ENCODE data around the gene BABAM2.

- TF ChIP-seq, protein P1, sequence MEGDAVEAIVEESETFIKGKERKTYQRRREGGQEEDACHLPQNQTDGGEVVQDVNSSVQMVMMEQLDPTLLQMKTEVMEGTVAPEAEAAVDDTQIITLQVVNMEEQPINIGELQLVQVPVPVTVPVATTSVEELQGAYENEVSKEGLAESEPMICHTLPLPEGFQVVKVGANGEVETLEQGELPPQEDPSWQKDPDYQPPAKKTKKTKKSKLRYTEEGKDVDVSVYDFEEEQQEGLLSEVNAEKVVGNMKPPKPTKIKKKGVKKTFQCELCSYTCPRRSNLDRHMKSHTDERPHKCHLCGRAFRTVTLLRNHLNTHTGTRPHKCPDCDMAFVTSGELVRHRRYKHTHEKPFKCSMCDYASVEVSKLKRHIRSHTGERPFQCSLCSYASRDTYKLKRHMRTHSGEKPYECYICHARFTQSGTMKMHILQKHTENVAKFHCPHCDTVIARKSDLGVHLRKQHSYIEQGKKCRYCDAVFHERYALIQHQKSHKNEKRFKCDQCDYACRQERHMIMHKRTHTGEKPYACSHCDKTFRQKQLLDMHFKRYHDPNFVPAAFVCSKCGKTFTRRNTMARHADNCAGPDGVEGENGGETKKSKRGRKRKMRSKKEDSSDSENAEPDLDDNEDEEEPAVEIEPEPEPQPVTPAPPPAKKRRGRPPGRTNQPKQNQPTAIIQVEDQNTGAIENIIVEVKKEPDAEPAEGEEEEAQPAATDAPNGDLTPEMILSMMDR (tag by site-specific recombination; IDR thresholded peaks at IDR 0.05) = no peak; the same call in 1 of the 2 replicates
- TF ChIP-seq PRDM6 (tag by site-specific recombination; IDR thresholded peaks at IDR 0.05) = no peak
- TF ChIP-seq ZNF449 (tag by site-specific recombination; IDR thresholded peaks at IDR 0.05) = no peak
- TF ChIP-seq ZNF391 (tag by site-specific recombination; IDR thresholded peaks at IDR 0.05; ENCODE audit: borderline replicate concordance, low read depth) = peak; percentile 86
- TF ChIP-seq, protein P2, sequence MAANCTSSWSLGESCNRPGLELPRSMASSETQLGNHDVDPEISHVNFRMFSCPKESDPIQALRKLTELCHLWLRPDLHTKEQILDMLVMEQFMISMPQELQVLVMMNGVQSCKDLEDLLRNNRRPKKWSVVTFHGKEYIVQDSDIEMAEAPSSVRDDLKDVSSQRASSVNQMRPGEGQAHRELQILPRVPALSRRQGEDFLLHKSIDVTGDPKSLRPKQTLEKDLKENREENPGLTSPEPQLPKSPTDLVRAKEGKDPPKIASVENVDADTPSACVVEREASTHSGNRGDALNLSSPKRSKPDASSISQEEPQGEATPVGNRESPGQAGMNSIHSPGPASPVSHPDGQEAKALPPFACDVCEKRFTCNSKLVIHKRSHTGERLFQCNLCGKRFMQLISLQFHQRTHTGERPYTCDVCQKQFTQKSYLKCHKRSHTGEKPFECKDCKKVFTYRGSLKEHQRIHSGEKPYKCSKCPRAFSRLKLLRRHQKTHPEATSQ (tag by site-specific recombination; IDR thresholded peaks at IDR 0.05) = 0 out of 2 replicates have a peak, but pooled peaks have one; percentile 66
- TF ChIP-seq YY2 (tag by site-specific recombination; IDR thresholded peaks at IDR 0.05) = no peak
- TF ChIP-seq ZNF335 (tag by site-specific recombination; conservative IDR thresholded peaks at IDR 0.05) = peak; percentile 100
- TF ChIP-seq ATF2 (tag by site-specific recombination; IDR thresholded peaks at IDR 0.05; ENCODE audit: low read depth) = no peak
- no peak for TF ChIP-seq ZNF112 (tag by site-specific recombination; IDR thresholded peaks at IDR 0.05)
- TF ChIP-seq ZNF24 (tag by site-specific recombination; IDR thresholded peaks at IDR 0.05) = peak; percentile 42; the same call in 1 of the 2 replicates
- TF ChIP-seq YY1 (tag by site-specific recombination; IDR thresholded peaks at IDR 0.05) = 0 out of 2 replicates have a peak, but pooled peaks have one; percentile 35
Observed at GRCh38 chr2:27890146-27890923, at the start of gene BABAM2, which contains the start of gene RBKS.
